NK-92 treated with Interleukin-12 subunit alpha and Interleukin-12 subunit beta, amount 100 ng/mL, for 24 hours (cell line): ENCODE measurements around the gene KIF5A.

Experiments used
- DNase-seq: peaks from one replicate; lab custom pipeline; 2025; lab: John Stamatoyannopoulos, UW

Gene KIF5A

DNA sequence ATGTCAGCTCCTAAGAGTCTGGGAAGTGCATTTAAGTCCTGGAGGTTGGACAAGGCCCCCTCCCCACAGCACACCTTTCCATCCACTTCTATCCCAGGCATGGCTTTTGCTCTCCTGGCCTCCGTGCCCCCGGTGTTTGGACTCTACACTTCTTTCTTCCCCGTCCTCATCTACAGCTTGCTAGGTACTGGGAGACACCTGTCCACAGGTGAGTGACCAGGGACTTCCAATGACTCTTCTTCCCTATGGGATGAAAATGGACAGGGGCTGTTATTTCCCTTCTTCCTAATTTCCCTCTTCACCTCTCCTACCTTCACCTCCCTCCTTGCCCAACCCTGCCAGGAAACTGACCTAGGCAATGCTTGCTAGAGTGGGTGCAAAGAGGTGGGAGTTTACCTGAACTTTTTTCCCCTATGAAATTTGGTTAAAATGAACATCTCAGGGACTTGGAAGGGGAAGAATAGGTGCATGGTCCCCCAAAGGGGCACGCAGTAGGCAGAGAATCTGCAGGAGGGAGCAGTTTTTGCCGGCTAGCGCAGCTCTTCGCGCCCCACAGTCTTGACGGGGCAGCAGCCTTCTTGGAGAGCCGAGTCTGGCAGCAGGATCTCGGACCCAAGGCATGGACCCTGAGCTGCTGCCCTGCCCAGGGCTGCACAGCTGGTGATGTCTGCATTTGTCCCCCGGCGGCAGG is 70.5 kb downstream of the KIF5A start:
- no peak for DNase-seq

- DNase-seq: no peak
These were observed 71.2 kb downstream of the KIF5A start for GRCh38 chr12:57620936-57621496.

GRCh38 chr12:57621497-57622292 is 71.9 kb downstream of the KIF5A start:
- DNase-seq: no peak

- DNase-seq: no peak
These were observed 72.7 kb downstream of the KIF5A start for GRCh38 chr12:57622293-57623245.

- DNase-seq: no peak
These were observed 73.5 kb downstream of the KIF5A start for GRCh38 chr12:57623385-57623784.

GRCh38 chr12:57623811-57624390 is 74.1 kb downstream of the KIF5A start:
- DNase-seq: no peak

DNA sequence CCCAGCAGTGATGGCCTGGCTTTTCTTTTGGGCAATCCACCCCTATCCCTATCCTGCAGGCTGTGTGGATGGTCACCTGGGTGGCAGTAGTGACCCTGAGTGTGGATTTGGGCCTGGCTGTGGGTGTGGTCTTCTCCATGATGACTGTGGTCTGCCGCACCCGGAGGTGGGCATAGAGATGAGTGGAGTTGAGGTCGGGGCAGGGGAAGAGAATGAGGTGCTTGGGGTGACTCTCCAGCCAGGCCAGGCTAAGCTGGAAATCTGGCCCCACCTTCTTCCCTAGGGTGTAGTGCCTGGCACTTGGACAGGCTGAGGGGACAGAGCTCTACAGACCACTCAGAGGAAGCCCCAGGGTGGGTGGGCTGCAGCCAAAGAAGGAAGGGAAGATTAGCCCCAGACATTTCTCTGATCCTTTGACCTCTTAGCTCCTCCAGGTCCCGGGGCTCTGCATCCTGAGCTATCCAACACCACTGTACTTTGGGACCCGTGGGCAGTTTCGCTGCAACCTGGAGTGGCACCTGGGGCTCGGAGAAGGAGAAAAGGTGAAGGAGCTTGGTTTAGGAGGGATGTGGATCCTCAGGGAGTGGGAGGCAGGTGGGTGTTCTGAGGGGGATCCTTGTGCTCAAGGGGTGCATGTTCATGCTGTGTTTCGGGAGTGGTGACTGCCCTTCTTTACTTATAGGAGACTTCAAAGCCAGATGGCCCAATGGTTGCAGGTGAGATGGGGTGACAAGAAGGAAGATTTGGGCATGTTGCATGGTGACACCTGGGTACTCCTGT is 74.8 kb downstream of the KIF5A start:
- DNase-seq: no peak

GRCh38 chr12:57625261-57626032 is 75.6 kb downstream of the KIF5A start:
- DNase-seq: no peak

DNA sequence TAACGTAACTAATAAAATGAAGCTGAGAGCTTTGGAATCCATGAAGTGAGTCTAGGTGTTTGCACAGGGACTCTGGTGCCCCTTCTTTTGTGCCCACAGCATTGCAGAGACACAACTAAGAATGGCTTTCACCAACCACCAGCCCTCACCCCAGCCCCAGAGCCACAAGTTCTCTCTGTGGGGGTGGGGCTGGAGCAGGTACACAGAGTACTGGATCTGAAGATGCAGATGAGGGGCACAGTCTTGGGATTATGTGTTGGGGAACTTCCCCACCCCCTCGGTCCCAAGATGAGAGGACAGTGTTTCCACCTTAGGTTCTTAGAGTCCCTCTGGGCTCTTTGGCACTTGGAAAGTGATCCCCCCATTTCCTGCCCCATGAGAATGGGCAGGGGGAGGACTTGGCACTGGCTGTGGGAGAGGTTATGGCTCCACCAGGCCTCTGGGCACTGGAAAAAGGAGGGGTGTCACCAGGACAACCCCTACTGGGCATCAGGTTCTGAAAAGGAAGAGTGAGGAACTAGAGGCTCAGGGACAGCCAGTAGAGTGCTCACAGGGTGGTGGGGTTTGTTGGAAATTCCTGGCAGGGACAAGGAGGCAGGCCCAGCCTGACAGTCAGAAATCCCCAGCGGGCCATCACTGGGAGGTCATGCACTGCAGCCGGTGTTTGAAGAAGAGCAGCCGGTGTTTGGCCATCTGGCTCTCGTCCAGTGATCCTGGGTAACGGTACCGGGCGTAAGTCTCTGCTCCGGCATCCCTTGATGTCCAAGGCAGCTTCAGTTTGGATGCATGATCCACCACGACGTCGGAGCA is 76.5 kb downstream of the KIF5A start:
- no peak for DNase-seq

DNA sequence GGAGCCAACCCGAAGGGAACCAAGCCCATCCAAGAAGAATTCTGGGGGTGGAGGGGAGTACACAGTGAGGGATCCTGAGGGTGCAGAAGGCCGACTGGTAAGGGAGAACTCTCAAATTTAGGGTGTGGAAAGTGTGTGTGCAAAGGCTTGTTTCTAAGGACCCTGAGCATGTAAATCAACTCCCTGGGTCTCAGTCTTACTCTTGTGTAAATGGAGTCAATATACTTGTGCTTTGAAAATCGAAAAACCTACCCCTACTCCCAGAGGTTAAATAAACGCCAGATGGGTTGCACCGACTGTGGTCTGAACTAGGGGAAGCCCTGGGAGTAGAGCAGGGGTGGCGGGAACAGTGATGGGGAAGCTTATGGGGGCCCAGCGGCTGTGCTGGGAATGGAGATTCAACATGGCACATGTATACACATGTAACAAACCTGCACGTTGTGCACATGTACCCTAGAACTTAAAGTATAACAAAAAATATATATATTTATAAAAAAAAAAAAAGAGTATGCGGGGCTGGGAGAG is 77.1 kb downstream of the KIF5A start:
- DNase-seq: no peak

DNA sequence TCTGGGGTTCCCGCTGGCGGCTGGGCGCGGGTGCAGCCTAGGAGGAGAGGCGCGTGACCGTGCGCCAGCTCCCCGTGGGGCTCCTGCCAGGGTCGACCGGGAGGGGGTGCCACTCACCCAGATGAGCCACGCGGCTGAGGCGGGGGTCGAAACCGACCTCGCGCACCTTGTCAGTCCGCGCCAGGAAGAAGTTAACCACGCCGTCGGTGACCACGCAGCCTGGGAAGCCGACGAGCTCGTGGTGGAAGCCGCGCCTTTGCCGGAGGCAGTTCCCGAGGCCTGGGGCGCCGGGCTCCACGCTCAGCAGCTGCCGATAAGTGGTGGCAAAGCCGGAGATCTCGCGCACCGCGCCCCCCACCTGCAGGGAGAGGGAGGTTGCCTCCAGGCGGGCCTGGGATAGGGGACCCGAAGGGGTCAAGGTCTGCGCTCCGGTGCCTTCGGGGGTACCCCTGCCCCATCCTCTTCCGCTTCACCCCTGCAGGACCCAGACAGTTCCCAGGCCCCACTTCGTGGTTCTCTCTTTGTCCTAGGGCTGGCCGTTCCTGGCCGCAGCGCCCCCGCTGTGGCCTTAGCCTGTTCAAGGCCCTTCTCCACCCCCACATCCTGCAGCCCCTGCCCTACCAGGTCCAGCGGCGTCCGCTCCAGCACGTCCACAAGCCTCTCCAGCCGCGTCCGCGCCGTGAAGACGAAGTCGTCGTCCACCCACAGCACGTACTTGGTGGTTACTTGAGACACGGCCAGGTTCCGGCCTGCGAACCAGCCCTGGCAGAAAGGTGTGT is 77.8 kb downstream of the KIF5A start:
- DNase-seq: no peak

GRCh38 chr12:57628280-57629191 is 78.7 kb downstream of the KIF5A start:
- DNase-seq: no peak

DNA sequence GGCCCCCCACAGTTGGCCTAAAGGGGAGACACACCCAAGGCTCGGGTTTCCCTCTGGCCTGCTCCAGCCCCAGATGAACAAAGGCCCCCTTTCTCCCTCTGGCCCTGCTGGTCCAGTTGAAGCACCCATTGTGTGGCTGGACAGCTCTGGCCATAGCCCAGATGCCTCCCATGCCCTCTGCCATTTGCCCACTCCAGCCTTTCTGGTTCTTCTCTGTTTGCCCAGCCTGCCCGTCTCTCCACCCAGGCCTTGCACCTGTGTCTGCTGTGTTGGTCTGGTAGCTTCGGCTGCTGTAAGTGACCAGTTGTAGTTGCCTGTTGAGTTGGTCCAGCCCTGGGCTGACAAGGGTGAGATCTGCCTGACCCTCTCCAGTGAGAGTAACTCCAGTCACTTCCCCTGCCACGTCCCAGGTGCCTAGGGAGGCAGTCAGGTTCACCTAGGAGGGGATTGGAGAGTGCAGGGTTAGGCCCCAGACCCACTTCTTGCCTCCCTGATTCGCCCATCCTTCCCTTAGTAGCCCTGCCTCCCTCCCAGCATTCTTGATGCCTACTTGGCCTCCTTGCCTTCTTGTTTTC is 80.1 kb downstream of the KIF5A start:
- DNase-seq: no peak

GRCh38 chr12:57630891-57631433 is 81.1 kb downstream of the KIF5A start:
- DNase-seq: no peak

DNA sequence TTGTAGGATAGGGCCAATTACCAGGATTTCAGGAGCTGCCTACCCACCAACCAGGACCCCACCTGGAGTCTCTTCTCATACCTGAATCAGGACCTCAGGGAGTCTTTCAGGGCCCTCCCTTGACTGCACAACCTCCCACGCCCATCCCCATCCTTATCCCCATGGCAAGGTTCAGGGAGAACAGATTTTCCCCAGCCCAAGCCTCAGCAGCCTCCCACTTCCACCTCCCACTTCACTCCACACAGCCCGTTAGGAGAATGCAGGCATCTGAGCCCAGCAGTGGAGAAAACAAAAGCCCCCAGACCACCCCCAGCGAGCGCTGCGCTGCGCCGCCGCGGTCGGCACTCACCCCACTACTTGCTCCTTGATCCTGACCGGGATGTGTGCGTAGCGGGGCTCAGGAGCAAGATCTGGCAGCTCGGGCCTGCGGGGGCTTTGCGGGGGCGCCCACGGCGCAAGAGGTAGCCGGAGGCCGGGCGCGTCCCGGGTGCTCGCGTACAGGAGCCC is 81.8 kb downstream of the KIF5A start:
- DNase-seq: no peak
